SH-SY5Y (cell line): ENCODE data around the gene POR.

Experiments used
- GATA2 ChIP-seq: IDR thresholded peaks from 2 replicates; pipeline ENCODE4 v1.6.1; 2011; ENCODE audit warnings: mild to moderate bottlenecking, low read depth, low read length
- GATA3 ChIP-seq: IDR thresholded peaks from 2 replicates; pipeline ENCODE4 v1.6.1; 2011; ENCODE audit warnings: low read depth, mild to moderate bottlenecking, low read length, moderate library complexity

DNA sequence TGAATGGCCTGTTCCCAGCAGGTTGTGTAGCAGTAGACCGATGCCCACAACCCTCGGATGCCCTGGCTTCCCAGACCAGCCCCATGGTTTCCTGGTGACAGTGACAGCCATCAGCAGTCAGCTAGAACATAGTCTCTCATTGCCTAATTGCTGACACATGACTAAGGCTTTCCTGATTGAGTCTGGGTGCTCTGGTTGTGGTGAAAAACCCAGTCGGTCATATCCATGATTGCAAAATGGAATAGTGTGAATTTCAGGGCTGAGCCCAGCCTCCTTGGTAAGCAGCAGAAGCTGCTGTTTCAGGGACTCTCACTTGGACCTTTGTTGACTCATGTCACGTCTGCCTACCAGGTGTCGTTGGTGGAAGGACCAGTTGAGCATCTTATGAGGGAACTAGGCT is 36.6 kb downstream of the POR start:
- no peak for TF ChIP-seq GATA2
- no peak for TF ChIP-seq GATA3
